GM11168 (cell line): ENCODE measurements around the gene IQCC.

Experiments
- in situ Hi-C: fragments of 300-500 bp; cut with MboI; formaldehyde crosslinking; loops from one replicate; pipeline ENCODE4 v1.12.0; 2022; ENCODE audit warnings: low sequenced_read_pairs; ENCODE audit not compliant: unreplicated experiment

IQCC gene

GRCh38 chr1:32195531-32195930 is 9.9 kb upstream of the IQCC start:
- in situ Hi-C loops: no loop called here

GRCh38 chr1:32195972-32196823 is 9.3 kb upstream of the IQCC start:
- in situ Hi-C loops: no loop called here

GRCh38 chr1:32197074-32197473 is 8.4 kb upstream of the IQCC start:
- in situ Hi-C loops: no loop called here

GRCh38 chr1:32197837-32198236 is 7.6 kb upstream of the IQCC start:
- in situ Hi-C loops: no loop called here

- in situ Hi-C loops: no loop called here
These were observed 7.0 kb upstream of the IQCC start for GRCh38 chr1:32198237-32199042.

GRCh38 chr1:32199043-32199716 is 6.3 kb upstream of the IQCC start:
- in situ Hi-C loops: no loop called here

- in situ Hi-C loops: no loop called here
These were observed 5.8 kb upstream of the IQCC start for GRCh38 chr1:32199717-32200072.

GRCh38 chr1:32200226-32201010 is 5.1 kb upstream of the IQCC start, which contains the start of gene CCDC28B:
Gene CCDC28B, plus strand, starts transcription at chr1:32200595. Its CDS starts 1,341 bp downstream, at chr1:32201936.
- in situ Hi-C loops: no loop called here

- in situ Hi-C loops: no loop called here
These were observed 4.2 kb upstream of the IQCC start for GRCh38 chr1:32201011-32201855.

- in situ Hi-C loops: loop anchor here (5.0 kb wide), 1 partner anchor 102 kb away; no protein-coding TSS in a partner anchor
These were observed 519 bp upstream of the IQCC start for GRCh38 chr1:32204943-32205361.

- in situ Hi-C loops: loop anchor here (5.0 kb wide), 1 partner anchor 99 kb away; no protein-coding TSS in a partner anchor
These were observed 3.0 kb downstream of the IQCC start for GRCh38 chr1:32208469-32208868.

GRCh38 chr1:32208891-32209328 is 3.4 kb downstream of the IQCC start, which contains the start of gene DCDC2B:
Gene DCDC2B, plus strand, starts transcription at chr1:32209089. Its CDS starts 5 bp downstream, at chr1:32209094.
- in situ Hi-C loops: loop anchor here (5.0 kb wide), 1 partner anchor 98 kb away; no protein-coding TSS in a partner anchor

GRCh38 chr1:32215629-32216480 is 10.4 kb downstream of the IQCC start:
- in situ Hi-C loops: no loop called here

- in situ Hi-C loops: no loop called here
These were observed 11.1 kb downstream of the IQCC start for GRCh38 chr1:32216566-32216965.

- in situ Hi-C loops: no loop called here
These were observed 13.6 kb downstream of the IQCC start for GRCh38 chr1:32219022-32219421.

- in situ Hi-C loops: no loop called here
These were observed 15.5 kb downstream of the IQCC start for GRCh38 chr1:32220746-32221580.

GRCh38 chr1:32221581-32221979 is 16.1 kb downstream of the IQCC start:
- in situ Hi-C loops: no loop called here
